H54 (cell line): Measurements from ENCODE around the gene DNAJC6.
"Not testable (repeated sequence)": the region's sequence is repeated elsewhere in the genome, so short reads cannot be mapped to it uniquely, and the experiment has no call there.

Experiments used
- DNase-seq: peaks from one replicate; pipeline ENCODE4 v3.0.0; 2011; ENCODE audit warnings: low spot score, mixed read lengths; ENCODE audit not compliant: insufficient read length
- FAIRE-seq: peaks from 3 replicates; lab custom pipeline; 2011; peaks lifted over from hg19 to GRCh38; lab: Jason Lieb, UNC
- POLR2A ChIP-seq: IDR thresholded peaks from 2 replicates; pipeline ENCODE4 v1.6.1; 2011; ENCODE audit warnings: low read depth, mild to moderate bottlenecking, low read length

Gene DNAJC6

GRCh38 chr1:65429806-65430205, 120.5 kb downstream of the DNAJC6 start:
- no peak for DNase-seq
- no peak for TF ChIP-seq POLR2A
- FAIRE-seq = peak; percentile 94

DNA sequence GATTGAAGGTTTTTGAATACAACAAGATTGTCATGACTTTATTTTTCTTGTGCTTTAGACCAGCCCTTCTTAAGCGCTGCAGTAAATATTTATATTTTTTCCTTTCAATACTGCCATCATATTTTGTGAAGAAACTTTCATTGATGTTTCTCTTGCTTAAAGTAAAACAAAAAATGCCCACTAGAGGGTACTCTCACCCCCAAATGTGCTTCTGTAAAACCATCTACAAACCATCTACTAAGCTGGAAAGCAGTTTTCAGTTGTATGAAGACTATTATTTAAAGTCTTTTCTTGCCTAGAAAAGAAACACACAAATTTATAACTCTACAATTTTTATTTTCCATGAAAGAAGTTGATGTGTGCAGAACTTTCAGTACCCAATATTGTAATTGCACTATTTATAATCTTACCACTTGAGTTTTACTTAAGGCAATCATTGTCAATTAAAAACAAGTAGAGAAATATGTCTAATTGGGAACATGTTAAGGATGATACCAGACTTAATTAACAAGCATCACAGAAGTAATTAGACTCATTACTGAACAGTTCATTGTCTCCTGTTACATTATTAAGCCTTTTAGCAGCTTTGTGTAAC, 121.9 kb downstream of the DNAJC6 start:
- FAIRE-seq (no peak), DNase-seq (no peak)
- TF ChIP-seq POLR2A = no peak

GRCh38 chr1:65432918-65433317, 123.6 kb downstream of the DNAJC6 start:
- DNase-seq (no peak), FAIRE-seq (no peak)
- TF ChIP-seq POLR2A = no peak

DNA sequence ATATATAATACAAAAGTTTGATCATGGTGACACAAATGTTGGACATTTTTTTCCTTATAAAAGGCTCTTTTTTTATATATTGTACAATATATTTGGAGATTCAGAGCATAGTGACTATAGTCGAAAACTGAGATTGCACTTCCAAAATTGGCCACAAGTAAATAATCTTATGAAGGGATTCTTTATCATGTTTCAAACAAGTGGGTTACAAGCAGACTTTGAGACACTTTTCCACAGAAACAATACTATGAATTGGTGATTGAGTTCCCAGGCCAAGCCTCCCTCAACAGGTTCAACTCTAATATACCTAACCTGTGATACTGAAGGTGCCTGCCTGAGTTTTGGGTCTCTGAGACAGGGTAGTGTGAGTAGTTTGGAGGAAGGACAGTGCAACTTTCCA, 124.9 kb downstream of the DNAJC6 start:
- no peak for TF ChIP-seq POLR2A
- DNase-seq = no peak
- no peak for FAIRE-seq

DNA sequence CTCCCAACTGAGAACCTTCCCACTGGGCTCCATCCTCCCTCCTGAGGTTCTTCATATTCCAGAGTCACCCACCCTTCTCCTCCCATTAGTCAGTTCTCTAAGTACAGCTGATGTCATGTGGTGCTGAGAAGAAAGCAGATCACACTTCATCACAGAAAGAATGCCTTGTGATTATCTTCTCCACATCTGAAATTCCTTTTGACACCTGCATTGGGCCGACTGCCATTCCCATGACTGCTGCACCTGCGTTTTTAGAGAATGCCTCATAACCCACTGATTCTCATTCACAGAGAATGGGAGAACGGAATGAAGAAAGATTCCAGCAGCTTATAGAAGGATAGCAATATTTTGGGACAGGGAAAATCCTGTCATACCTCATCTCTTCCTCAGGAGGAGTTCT, 125.4 kb downstream of the DNAJC6 start:
- FAIRE-seq = no peak
- TF ChIP-seq POLR2A = no peak
- no peak for DNase-seq

GRCh38 chr1:65435987-65436386, 126.6 kb downstream of the DNAJC6 start:
- no peak for FAIRE-seq
- TF ChIP-seq POLR2A = no peak
- DNase-seq = no peak

DNA sequence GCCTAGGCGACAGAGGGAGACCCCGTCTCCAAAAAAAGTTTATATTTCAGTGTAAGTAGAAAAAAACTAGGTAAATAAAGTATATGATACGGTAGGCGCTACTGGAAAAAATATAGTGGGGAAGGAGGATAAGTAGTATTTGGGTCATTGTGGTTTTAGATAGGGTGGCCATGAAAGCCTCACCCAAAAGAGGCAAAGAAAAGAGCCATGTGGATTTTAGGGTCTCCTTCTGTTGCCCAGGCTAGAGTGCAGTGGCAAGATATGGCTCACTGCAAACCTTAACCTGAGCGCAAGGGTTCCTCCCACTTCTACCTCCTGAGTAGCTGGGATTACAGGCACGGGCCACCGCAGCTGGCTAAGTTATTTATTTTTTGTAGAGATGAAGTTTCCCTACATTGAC, 128.3 kb downstream of the DNAJC6 start:
- TF ChIP-seq POLR2A = no peak
- no peak for DNase-seq
- no peak for FAIRE-seq

DNA sequence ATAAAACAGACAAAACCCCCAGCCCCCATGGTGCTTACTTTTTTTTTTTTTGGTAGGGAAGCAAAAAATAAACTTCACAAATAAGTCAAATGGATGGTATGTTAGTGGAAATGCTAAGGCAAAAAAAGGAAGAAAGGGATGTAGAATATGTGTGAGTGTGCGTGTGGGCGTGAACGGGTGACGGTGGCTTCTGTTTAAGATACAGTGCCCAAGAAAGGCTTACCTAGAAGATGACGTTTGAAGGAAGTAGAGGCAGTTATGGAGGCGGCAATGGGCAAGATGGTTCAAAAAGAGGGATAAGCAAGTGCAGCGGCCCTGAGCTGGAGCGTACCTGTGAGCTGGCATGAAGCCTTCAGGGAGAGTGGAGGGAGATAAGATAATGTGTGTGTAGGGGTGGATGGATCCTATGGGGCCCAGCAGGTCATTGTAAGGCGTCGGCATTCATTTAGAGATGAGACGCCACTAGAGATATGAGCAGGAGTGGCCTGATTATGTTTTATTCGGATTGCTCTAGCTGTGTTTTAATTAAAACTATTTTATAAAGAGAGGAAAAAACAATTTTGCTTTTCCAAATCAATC, 131.1 kb downstream of the DNAJC6 start:
- FAIRE-seq = no peak
- TF ChIP-seq POLR2A = no peak
- DNase-seq = no peak

- no peak for TF ChIP-seq POLR2A
- FAIRE-seq = no peak
- no peak for DNase-seq
Measured at GRCh38 chr1:65440915-65441314, 131.6 kb downstream of the DNAJC6 start.

GRCh38 chr1:65441464-65441863, 132.1 kb downstream of the DNAJC6 start:
- TF ChIP-seq POLR2A = no peak
- FAIRE-seq (no peak), DNase-seq (no peak)

DNA sequence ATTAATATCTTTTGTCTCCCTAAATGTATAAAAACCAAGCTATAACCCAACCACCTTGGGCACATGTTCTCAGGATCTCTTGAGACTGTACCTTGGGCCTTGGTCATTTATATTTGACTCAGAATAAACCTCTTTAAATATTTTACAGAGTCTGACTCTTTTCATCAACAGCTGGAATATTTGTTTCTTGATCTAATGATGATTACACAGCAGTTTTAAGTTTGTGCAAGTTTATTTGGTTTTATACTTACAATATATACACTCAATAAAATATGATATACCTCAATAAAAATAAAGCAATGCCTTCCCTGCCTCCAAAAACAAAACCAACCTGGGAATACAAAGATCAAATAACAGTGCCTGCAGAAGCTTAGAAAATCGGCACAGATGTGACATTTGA, 133.1 kb downstream of the DNAJC6 start:
- TF ChIP-seq POLR2A = no peak
- DNase-seq = no peak
- no peak for FAIRE-seq

- no peak for TF ChIP-seq POLR2A
- FAIRE-seq = no peak
- no peak for DNase-seq
Measured at GRCh38 chr1:65443647-65444046, 134.3 kb downstream of the DNAJC6 start.

DNA sequence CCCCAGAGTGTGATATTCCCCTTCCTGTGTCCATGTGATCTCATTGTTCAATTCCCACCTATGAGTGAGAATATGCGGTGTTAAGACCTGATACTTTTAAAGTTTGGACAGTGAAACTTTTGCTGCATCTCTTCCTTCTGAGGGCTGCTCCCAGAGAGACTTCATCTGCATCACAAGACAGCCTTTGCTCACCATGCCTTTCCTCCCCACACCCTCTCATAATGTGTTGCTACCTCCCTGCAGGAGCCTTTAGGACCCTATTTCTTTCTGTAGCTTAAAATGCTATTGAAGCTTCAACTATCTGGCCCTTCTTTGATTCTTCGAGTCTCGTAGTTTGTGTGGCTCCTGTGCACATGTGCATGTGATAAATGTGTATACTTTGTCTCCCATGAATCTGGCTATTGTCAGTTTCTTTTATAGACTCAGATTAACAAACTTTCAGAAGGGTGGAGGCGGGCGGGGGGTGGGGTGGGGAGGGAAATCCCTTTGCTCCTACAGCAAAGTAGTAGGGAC, 134.8 kb downstream of the DNAJC6 start:
- FAIRE-seq (no peak), DNase-seq (no peak)
- no peak for TF ChIP-seq POLR2A

- no peak for DNase-seq
- no peak for FAIRE-seq
- no peak for TF ChIP-seq POLR2A
Measured at GRCh38 chr1:65445837-65446236, 136.5 kb downstream of the DNAJC6 start.

DNA sequence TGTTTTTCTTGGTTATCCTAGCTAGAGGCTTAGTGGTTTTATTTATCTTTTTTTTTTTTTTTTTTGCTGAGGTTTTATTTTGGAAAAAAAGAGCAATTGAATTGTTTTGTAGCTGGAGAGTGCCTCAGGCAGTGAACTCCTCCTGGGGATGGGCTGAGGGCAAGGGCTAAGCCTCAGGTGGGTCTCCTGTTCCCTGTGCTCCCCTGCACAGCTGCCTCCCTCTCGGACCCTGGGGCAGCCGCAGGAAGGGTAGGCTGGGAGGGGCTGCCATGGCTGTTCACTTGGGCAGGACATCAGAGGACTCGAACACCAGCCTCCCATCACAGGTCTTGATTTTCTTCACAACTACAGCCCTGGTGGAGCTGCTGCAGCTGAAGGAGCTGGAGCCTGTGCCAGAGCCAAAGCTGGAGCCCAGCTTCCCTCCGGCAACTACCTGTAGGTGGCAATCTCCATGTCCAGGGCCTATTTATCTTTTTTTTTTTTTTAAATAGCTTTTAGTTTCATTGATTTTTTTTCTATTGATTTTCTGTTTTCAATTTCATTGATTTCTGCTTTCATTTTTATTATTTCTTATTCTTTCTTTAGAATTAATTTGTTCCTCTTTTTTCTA, 140.0 kb downstream of the DNAJC6 start:
- TF ChIP-seq POLR2A = no peak
- no peak for FAIRE-seq

DNA sequence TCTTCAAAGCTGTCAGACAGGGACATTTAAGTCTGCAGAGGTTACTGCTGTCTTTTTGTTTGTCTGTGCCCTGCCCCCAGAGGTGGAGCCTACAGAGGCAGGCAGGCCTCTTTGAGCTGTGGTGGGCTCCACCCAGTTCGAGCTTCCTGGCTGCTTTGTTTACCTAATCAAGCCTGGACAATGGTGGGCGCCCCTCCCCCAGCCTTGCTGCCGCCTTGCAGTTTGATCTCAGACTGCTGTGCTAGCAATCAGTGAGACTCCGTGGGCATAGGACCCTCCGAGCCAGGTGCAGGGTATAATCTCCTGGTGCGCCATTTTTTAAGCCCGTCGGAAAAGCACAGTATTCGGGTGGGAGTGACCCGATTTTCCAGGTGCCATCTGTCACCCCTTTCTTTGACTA, 146.3 kb downstream of the DNAJC6 start:
- not testable (repeated sequence) for DNase-seq, FAIRE-seq

More for the DNA sequence above, 140.0 kb downstream of the DNAJC6 start:
- no peak for DNase-seq
